GM12873 (cell line): ENCODE results near the gene GRM7.

Source experiments
- CTCF ChIP-seq: IDR thresholded peaks from 2 replicates; pipeline ENCODE4 v1.5.1; 2012; ENCODE audit warnings: low read depth, mild to moderate bottlenecking, moderate library complexity, low read length, control low read depth; ENCODE audit not compliant: insufficient read depth; ENCODE audit errors: missing control alignments

The GRM7 gene

GRCh38 chr3:7074217-7074616 is 213.3 kb downstream of the GRM7 start:
- TF ChIP-seq CTCF = no peak

GRCh38 chr3:7075117-7075516 is 214.2 kb downstream of the GRM7 start:
- no peak for TF ChIP-seq CTCF

GRCh38 chr3:7075901-7076300 is 215.0 kb downstream of the GRM7 start:
- TF ChIP-seq CTCF = no peak

- TF ChIP-seq CTCF = no peak
Observed at GRCh38 chr3:7082244-7082643, 221.3 kb downstream of the GRM7 start.

- no peak for TF ChIP-seq CTCF
Observed at GRCh38 chr3:7086417-7086816, 225.5 kb downstream of the GRM7 start.

GRCh38 chr3:7095116-7095515 is 234.2 kb downstream of the GRM7 start:
- no peak for TF ChIP-seq CTCF

GRCh38 chr3:7100136-7100535 is 239.2 kb downstream of the GRM7 start:
- no peak for TF ChIP-seq CTCF
